Loucy (cell line): ENCODE results near the gene CD68.

ENCODE experiments used
- EZH2phosphoT487 ChIP-seq: fragments of 200-600 bp; IDR thresholded peaks from 2 replicates; pipeline ENCODE4 v1.6.1; 2018; ENCODE audit warnings: antibody characterized with exemption, mild to moderate bottlenecking, moderate library complexity, borderline replicate concordance
- TF ChIP-seq, protein P1 (sequence below): fragments of 200-600 bp; sonication (generic); conservative IDR thresholded peaks from 2 replicates; pipeline ENCODE4 v1.5.1; 2014; ENCODE audit warnings: mild to moderate bottlenecking, antibody characterized with exemption, low read length

DNA sequence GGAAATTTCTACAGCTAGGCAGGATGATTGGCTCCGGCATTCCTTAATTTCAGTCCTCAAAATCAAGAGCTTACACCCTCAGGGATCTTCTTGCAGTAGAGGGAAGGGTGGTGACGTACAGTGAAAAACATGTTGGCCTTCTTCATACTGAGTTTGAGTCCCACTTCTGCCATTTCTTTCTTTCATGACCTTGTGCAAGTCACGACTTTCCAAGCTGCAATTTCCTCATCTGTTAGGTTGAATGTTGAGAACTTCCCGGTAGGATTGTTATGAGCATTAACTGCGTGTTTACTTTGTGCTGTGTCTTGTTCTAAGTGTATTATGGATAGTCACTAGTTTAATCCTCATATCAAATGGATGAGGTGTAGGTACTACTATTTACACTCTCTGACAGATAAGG, 9.9 kb upstream of the CD68 start:
- TF ChIP-seq, protein P1, sequence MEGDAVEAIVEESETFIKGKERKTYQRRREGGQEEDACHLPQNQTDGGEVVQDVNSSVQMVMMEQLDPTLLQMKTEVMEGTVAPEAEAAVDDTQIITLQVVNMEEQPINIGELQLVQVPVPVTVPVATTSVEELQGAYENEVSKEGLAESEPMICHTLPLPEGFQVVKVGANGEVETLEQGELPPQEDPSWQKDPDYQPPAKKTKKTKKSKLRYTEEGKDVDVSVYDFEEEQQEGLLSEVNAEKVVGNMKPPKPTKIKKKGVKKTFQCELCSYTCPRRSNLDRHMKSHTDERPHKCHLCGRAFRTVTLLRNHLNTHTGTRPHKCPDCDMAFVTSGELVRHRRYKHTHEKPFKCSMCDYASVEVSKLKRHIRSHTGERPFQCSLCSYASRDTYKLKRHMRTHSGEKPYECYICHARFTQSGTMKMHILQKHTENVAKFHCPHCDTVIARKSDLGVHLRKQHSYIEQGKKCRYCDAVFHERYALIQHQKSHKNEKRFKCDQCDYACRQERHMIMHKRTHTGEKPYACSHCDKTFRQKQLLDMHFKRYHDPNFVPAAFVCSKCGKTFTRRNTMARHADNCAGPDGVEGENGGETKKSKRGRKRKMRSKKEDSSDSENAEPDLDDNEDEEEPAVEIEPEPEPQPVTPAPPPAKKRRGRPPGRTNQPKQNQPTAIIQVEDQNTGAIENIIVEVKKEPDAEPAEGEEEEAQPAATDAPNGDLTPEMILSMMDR, result no peak
- TF ChIP-seq EZH2phosphoT487, result no peak
